H9 (cell line): ENCODE results near the gene KDM2A. TPM values are rescaled to one million over a fixed set of nuclear protein-coding genes. Genes with fewer than 3 reads are reported as not detected.

Source experiments
- DNase-seq: peaks from one replicate; pipeline ENCODE4 v3.0.0-alpha.2; 2017
- H2AFZ ChIP-seq: one replicate; pipeline ENCODE4 v1.6.1; 2013; ENCODE audit warnings: mild to moderate bottlenecking, low read length, control low read depth, moderate library complexity
- H2AK5ac ChIP-seq: 2 replicates; pipeline ENCODE4 v1.6.1; 2013; ENCODE audit warnings: low read length, control low read depth, mixed read lengths; ENCODE audit not compliant: insufficient read length
- H2BK120ac ChIP-seq: one replicate; pipeline ENCODE4 v1.6.1; 2013; ENCODE audit warnings: low read depth, mild to moderate bottlenecking, low read length, control low read depth, inconsistent platforms; ENCODE audit not compliant: poor library complexity, severe bottlenecking
- H2BK12ac ChIP-seq: 2 replicates; pipeline ENCODE4 v1.6.1; 2013; ENCODE audit warnings: low read length, control low read depth, mixed read lengths, low read depth; ENCODE audit not compliant: insufficient read length
- H2BK15ac ChIP-seq: 2 replicates; pipeline ENCODE4 v1.6.1; 2013; ENCODE audit warnings: low read depth, low read length, control low read depth
- H2BK20ac ChIP-seq: one replicate; pipeline ENCODE4 v1.6.1; 2013; ENCODE audit warnings: low read depth, mild to moderate bottlenecking, low read length, control low read depth, inconsistent platforms; ENCODE audit not compliant: poor library complexity, severe bottlenecking
- H2BK5ac ChIP-seq: 2 replicates; pipeline ENCODE4 v1.6.1; 2013; ENCODE audit warnings: low read length, control low read depth, mixed read lengths; ENCODE audit not compliant: insufficient read length
- H3K14ac ChIP-seq: 2 replicates; pipeline ENCODE4 v1.6.1; 2013; ENCODE audit warnings: low read length, control low read depth; ENCODE audit not compliant: insufficient read depth
- H3K18ac ChIP-seq: 2 replicates; pipeline ENCODE4 v1.6.1; 2013; ENCODE audit warnings: low read depth, mild to moderate bottlenecking, mixed read lengths, low read length, control low read depth; ENCODE audit not compliant: insufficient read length
- H3K23ac ChIP-seq: 2 replicates; pipeline ENCODE4 v1.6.1; 2013; ENCODE audit warnings: low read length, control low read depth, mixed read lengths, low read depth; ENCODE audit not compliant: insufficient read length
- H3K23me2 ChIP-seq: 2 replicates; pipeline ENCODE4 v1.6.1; 2013; ENCODE audit warnings: low read depth, mild to moderate bottlenecking, mixed read lengths, low read length, control low read depth; ENCODE audit not compliant: insufficient read length, poor library complexity, severe bottlenecking
- H3K27ac ChIP-seq: 2 replicates; pipeline ENCODE4 v1.5.1; 2013; ENCODE audit warnings: low read length, control low read depth, mixed read lengths, low read depth; ENCODE audit not compliant: insufficient read length
- H3K27me3 ChIP-seq: 2 replicates; pipeline ENCODE4 v1.6.1; 2013; ENCODE audit warnings: low read length, control low read depth, inconsistent platforms; ENCODE audit not compliant: insufficient read depth
- H3K4ac ChIP-seq: 2 replicates; pipeline ENCODE4 v1.6.1; 2013; ENCODE audit warnings: low read depth, mild to moderate bottlenecking, control low read depth, inconsistent platforms, low read length, moderate library complexity
- H3K4me1 ChIP-seq: 2 replicates; pipeline ENCODE4 v1.6.1; 2013; ENCODE audit warnings: low read length, control low read depth, inconsistent platforms; ENCODE audit not compliant: insufficient read depth
- H3K4me2 ChIP-seq: 2 replicates; pipeline ENCODE4 v1.6.1; 2013; ENCODE audit warnings: low read length, control low read depth, mixed read lengths; ENCODE audit not compliant: insufficient read length, insufficient read depth
- H3K56ac ChIP-seq: 2 replicates; pipeline ENCODE4 v1.6.1; 2013; ENCODE audit warnings: low read depth, mild to moderate bottlenecking, mixed read lengths, low read length, control low read depth; ENCODE audit not compliant: insufficient read length
- H3K79me1 ChIP-seq: 2 replicates; pipeline ENCODE4 v1.6.1; 2013; ENCODE audit warnings: low read depth, mild to moderate bottlenecking, moderate library complexity, low read length, control low read depth, inconsistent platforms; ENCODE audit not compliant: insufficient read depth, poor library complexity, severe bottlenecking
- H3K79me2 ChIP-seq: 2 replicates; pipeline ENCODE4 v1.6.1; 2013; ENCODE audit warnings: low read length, control low read depth, inconsistent platforms; ENCODE audit not compliant: insufficient read depth
- H3K9ac ChIP-seq: 2 replicates; pipeline ENCODE4 v1.6.1; 2013; ENCODE audit warnings: low read length, control low read depth, mixed read lengths; ENCODE audit not compliant: insufficient read length; ENCODE audit errors: extremely low read depth
- H3K9me3 ChIP-seq: one replicate; pipeline ENCODE4 v1.6.1; 2013; ENCODE audit warnings: low read depth, low read length, inconsistent platforms; ENCODE audit not compliant: control insufficient read depth
- H3T11ph ChIP-seq: one replicate; pipeline ENCODE4 v1.6.1; 2013; ENCODE audit warnings: mild to moderate bottlenecking, low read length, control low read depth, inconsistent platforms
- H4K20me1 ChIP-seq: one replicate; pipeline ENCODE4 v1.6.1; 2013; ENCODE audit not compliant: control insufficient read depth, insufficient read length, insufficient read depth
- H4K5ac ChIP-seq: 2 replicates; pipeline ENCODE4 v1.6.1; 2013; ENCODE audit warnings: low read depth, mild to moderate bottlenecking, mixed read lengths, low read length, control low read depth; ENCODE audit not compliant: insufficient read length
- H4K8ac ChIP-seq: replicated peaks from 2 replicates; pipeline ENCODE4 v1.6.1; 2013; ENCODE audit warnings: low read length, control low read depth, mixed read lengths, low read depth; ENCODE audit not compliant: insufficient read length
- H4K91ac ChIP-seq: 2 replicates; pipeline ENCODE4 v1.6.1; 2013; ENCODE audit warnings: low read depth, mild to moderate bottlenecking, moderate library complexity, mixed read lengths, low read length, control low read depth; ENCODE audit not compliant: insufficient read length
- H3K27ac Mint-ChIP-seq, 3 experiments: 2 replicates in 2 of 3; 3 replicates in 1 of 3; pipeline ENCODE4 v1.8.0; 2020 to 2021; ENCODE audit warnings: mixed read lengths in 3 of 3, mild to moderate bottlenecking in 1 of 3, moderate library complexity in 1 of 3
- H3K27me3 Mint-ChIP-seq: 2 replicates; pipeline ENCODE4 v1.8.0; 2021; ENCODE audit warnings: low read depth, mild to moderate bottlenecking, moderate library complexity, mixed read lengths
- H3K36me3 Mint-ChIP-seq, 3 experiments: 2 replicates in 2 of 3; 3 replicates in 1 of 3; pipeline ENCODE4 v1.8.0; 2020 to 2021; ENCODE audit warnings: low read depth in 3 of 3, mixed read lengths in 3 of 3; ENCODE audit not compliant: insufficient read depth in 1 of 3
- H3K4me1 Mint-ChIP-seq, 2 experiments: 2 replicates each; pipeline ENCODE4 v1.8.0; 2020; ENCODE audit warnings: mixed read lengths in 2 of 2
- H3K4me3 Mint-ChIP-seq, 2 experiments: 2 replicates in 1 of 2; 3 replicates in 1 of 2; pipeline ENCODE4 v1.8.0; 2020 to 2021; ENCODE audit warnings: mild to moderate bottlenecking in 2 of 2, mixed read lengths in 2 of 2, moderate library complexity in 1 of 2
- H3K9me3 Mint-ChIP-seq, 2 experiments: 2 replicates in 1 of 2; 3 replicates in 1 of 2; pipeline ENCODE4 v1.8.0; 2020; ENCODE audit warnings: mild to moderate bottlenecking in 2 of 2, mixed read lengths in 2 of 2, moderate library complexity in 1 of 2
- WGBS: extraction: QIAGEN DNeasy Blood & Tissue Kit; methylation state at CpG from one replicate; pipeline ENCODE4 v1.1.7; 2013; ENCODE audit warnings: missing lambda C conversion rate, low lambda C conversion rate, mixed read lengths; ENCODE audit not compliant: insufficient read length; ENCODE audit errors: extremely low coverage; 5-methylcytosine and 5-hydroxymethylcytosine counted together
- total RNA-seq: library from RNA; stranded (reverse); gene quantifications from 2 replicates; pipeline ENCODE4 v1.2.1, GENCODE V29; 2021
- TF ChIP-seq, protein P1 (sequence below): fragments of 200-600 bp; sonication (generic); conservative IDR thresholded peaks from 3 replicates; pipeline ENCODE4 v1.8.0; 2021; ENCODE audit warnings: antibody characterized with exemption, mild to moderate bottlenecking

Gene KDM2A
- total RNA-seq, 1 experiment from 2014 or later = 85.9 TPM

DNA sequence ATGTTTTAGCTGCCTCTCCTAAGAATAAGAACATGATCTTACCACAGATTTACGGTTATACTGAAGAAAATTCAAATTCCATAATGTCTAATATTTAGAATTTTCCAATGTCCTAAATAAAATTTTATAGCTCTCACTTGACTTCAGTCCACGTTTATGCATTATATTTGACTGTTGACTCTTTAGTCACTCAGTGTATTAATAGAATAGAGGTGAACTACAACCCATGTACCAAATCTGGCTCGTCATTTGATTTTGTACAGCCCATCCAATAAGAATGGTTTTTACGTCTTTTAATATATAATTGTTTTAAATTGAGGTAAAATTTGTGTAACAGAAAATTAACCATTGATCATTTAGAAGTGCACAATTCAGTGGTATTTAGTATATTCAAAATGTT is 34.9 kb downstream of the KDM2A start:
- no peaks in the 10 kb centered on the region for H3K4me1 ChIP-seq
- no peaks in the 10 kb centered on the region for H3K9me3 Mint-ChIP-seq
- no peak for DNase-seq
- no CpG with 5 or more reads among the region's 4 CpGs for WGBS
- no peaks in the 10 kb centered on the region for H3K27me3 Mint-ChIP-seq
- H2AFZ ChIP-seq = no peak overlapping the region
- peaks cover 2% of the 10 kb centered on the region; the same call in 1 of the 2 replicates for H3K79me2 ChIP-seq
- H2BK12ac ChIP-seq = no peak overlapping the region
- no peak overlapping the region for H3K4ac ChIP-seq
- H3K23me2 ChIP-seq = no peaks in the 10 kb centered on the region
- no peaks in the 10 kb centered on the region for H3K27me3 ChIP-seq
- H3K79me1 ChIP-seq = peaks cover 13% of the 10 kb centered on the region
- no peak overlapping the region for H2BK5ac ChIP-seq
- H4K20me1 ChIP-seq = no peaks in the 10 kb centered on the region
- no peaks in the 10 kb centered on the region for H3K9me3 ChIP-seq
- H3K4me3 Mint-ChIP-seq = no peak overlapping the region
- no peak overlapping the region for H2BK120ac ChIP-seq
- no peak overlapping the region for H3T11ph ChIP-seq
- H4K8ac ChIP-seq = no peak overlapping the region
- no peak overlapping the region for H2AK5ac ChIP-seq
- peaks cover 9 to 12% of the 10 kb centered on the region in 2 experiments for H3K4me1 Mint-ChIP-seq
- no peak overlapping the region for H3K9ac ChIP-seq
- H4K91ac ChIP-seq = no peak overlapping the region
- H2BK15ac ChIP-seq = no peak overlapping the region
- no peak overlapping the region for H3K56ac ChIP-seq
- H2BK20ac ChIP-seq = no peak overlapping the region
- H3K14ac ChIP-seq = no peak overlapping the region
- TF ChIP-seq, protein P1, sequence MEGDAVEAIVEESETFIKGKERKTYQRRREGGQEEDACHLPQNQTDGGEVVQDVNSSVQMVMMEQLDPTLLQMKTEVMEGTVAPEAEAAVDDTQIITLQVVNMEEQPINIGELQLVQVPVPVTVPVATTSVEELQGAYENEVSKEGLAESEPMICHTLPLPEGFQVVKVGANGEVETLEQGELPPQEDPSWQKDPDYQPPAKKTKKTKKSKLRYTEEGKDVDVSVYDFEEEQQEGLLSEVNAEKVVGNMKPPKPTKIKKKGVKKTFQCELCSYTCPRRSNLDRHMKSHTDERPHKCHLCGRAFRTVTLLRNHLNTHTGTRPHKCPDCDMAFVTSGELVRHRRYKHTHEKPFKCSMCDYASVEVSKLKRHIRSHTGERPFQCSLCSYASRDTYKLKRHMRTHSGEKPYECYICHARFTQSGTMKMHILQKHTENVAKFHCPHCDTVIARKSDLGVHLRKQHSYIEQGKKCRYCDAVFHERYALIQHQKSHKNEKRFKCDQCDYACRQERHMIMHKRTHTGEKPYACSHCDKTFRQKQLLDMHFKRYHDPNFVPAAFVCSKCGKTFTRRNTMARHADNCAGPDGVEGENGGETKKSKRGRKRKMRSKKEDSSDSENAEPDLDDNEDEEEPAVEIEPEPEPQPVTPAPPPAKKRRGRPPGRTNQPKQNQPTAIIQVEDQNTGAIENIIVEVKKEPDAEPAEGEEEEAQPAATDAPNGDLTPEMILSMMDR = no peak
- no peak overlapping the region for H3K27ac Mint-ChIP-seq
- H3K27ac ChIP-seq = no peak overlapping the region
- H4K5ac ChIP-seq = no peak overlapping the region
- H3K36me3 Mint-ChIP-seq = peaks cover 11 to 34% (median 31%) of the 10 kb centered on the region in 3 experiments; a peak in 5 of 7 replicates
- H3K18ac ChIP-seq = no peak overlapping the region
- H3K23ac ChIP-seq = no peak overlapping the region
- H3K4me2 ChIP-seq = no peak overlapping the region
